ENCODE measurements around the gene GABRG3. TPM values are rescaled to one million over a fixed set of nuclear protein-coding genes. Genes with fewer than 3 reads are reported as not detected.

Gene GABRG3
- total RNA-seq, 1 experiment from 2014 or later: 0.15 TPM

DNA sequence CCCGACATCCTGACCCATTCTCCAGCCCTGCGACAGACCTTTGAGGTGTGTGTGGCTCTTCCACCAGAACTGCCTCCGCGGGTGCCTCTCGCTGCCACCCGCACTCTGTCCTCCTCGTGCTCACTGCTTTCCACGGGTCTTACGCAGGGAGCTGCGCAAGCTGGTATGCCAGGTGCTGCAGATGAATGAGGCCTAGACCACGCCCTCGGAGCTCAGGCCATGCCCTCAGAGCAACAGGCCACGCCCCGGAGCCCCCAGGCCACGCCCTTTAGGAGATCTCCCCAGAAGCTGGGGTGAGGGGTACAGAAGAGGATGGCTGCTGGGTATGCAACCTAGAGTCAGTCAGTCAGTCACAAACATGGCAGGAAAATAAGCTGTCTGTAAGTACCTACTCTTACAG, 300.3 kb downstream of the GABRG3 start:
- H3K4me1 ChIP-seq (ENCODE audit: insufficient read depth, low read length): peaks cover 7% of the 10 kb centered on the region; the same call in 1 of the 2 replicates
- no peak overlapping the region for H3T11ph ChIP-seq (ENCODE audit: low read length)
- H3K23ac ChIP-seq (ENCODE audit: insufficient read length, low read depth, low read length): no peak overlapping the region
- no peaks in the 10 kb centered on the region for H3K23me2 ChIP-seq (ENCODE audit: insufficient read length, low read depth, low read length, poor library complexity, severe bottlenecking)
- Mint-ChIP-seq H3K9me3 (peaks cover 7 to 9% of the 10 kb centered on the region in 2 experiments), H3K27me3 (ENCODE audit: low read depth) (no peaks in the 10 kb centered on the region), H3K4me1 (peaks cover 16 to 19% of the 10 kb centered on the region in 2 experiments), H3K36me3 (ENCODE audit: insufficient read depth in 1 of 3, low read depth in 3 of 3) (peaks cover 2 to 8% (median 4%) of the 10 kb centered on the region in 3 experiments; a peak in 4 of 7 replicates), H3K4me3 (no peak overlapping the region), H3K27ac (no peak overlapping the region)
- H4K8ac ChIP-seq (replicated peaks; ENCODE audit: insufficient read length, low read depth, low read length): no peak overlapping the region
- H2BK120ac ChIP-seq (ENCODE audit: low read depth, low read length, poor library complexity, severe bottlenecking): no peak overlapping the region
- H3K4ac ChIP-seq (ENCODE audit: low read depth, low read length): no peak overlapping the region
- H3K4me2 ChIP-seq (ENCODE audit: insufficient read depth, insufficient read length, low read length): no peak overlapping the region
- TF ChIP-seq, protein P1, sequence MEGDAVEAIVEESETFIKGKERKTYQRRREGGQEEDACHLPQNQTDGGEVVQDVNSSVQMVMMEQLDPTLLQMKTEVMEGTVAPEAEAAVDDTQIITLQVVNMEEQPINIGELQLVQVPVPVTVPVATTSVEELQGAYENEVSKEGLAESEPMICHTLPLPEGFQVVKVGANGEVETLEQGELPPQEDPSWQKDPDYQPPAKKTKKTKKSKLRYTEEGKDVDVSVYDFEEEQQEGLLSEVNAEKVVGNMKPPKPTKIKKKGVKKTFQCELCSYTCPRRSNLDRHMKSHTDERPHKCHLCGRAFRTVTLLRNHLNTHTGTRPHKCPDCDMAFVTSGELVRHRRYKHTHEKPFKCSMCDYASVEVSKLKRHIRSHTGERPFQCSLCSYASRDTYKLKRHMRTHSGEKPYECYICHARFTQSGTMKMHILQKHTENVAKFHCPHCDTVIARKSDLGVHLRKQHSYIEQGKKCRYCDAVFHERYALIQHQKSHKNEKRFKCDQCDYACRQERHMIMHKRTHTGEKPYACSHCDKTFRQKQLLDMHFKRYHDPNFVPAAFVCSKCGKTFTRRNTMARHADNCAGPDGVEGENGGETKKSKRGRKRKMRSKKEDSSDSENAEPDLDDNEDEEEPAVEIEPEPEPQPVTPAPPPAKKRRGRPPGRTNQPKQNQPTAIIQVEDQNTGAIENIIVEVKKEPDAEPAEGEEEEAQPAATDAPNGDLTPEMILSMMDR (conservative IDR thresholded peaks at IDR 0.05): no peak
- no peaks in the 10 kb centered on the region for H3K9me3 ChIP-seq (ENCODE audit: control insufficient read depth, low read depth, low read length)
- H3K9ac ChIP-seq (ENCODE audit: extremely low read depth, insufficient read length, low read length): no peak overlapping the region
- H2BK5ac ChIP-seq (ENCODE audit: insufficient read length, low read length): no peak overlapping the region
- H4K91ac ChIP-seq (ENCODE audit: insufficient read length, low read depth, low read length): no peak overlapping the region
- no peak overlapping the region for H2AFZ ChIP-seq (ENCODE audit: low read length)
- WGBS (ENCODE audit: extremely low coverage, insufficient read length, low lambda C conversion rate): no CpG with 5 or more reads among the region's 15 CpGs
- no peak overlapping the region for H2BK20ac ChIP-seq (ENCODE audit: low read depth, low read length, poor library complexity, severe bottlenecking)
- no peak overlapping the region for H3K18ac ChIP-seq (ENCODE audit: insufficient read length, low read depth, low read length)
- no peaks in the 10 kb centered on the region for H3K27me3 ChIP-seq (ENCODE audit: insufficient read depth, low read length)
- H2AK5ac ChIP-seq (ENCODE audit: insufficient read length, low read length): no peak overlapping the region
- H3K14ac ChIP-seq (ENCODE audit: insufficient read depth, low read length): no peak overlapping the region; the same call in 1 of the 2 replicates
- H3K27ac ChIP-seq (ENCODE audit: insufficient read length, low read depth, low read length): no peak overlapping the region
- H3K56ac ChIP-seq (ENCODE audit: insufficient read length, low read depth, low read length): no peak overlapping the region
- no peak overlapping the region for H4K5ac ChIP-seq (ENCODE audit: insufficient read length, low read depth, low read length)
- DNase-seq: peak; percentile 54
- no peaks in the 10 kb centered on the region for H4K20me1 ChIP-seq (ENCODE audit: control insufficient read depth, insufficient read depth, insufficient read length)
- H2BK15ac ChIP-seq (ENCODE audit: low read depth, low read length): no peak overlapping the region
- no peak overlapping the region for H2BK12ac ChIP-seq (ENCODE audit: insufficient read length, low read depth, low read length)
- no peaks in the 10 kb centered on the region for H3K79me1 ChIP-seq (ENCODE audit: insufficient read depth, low read depth, low read length, poor library complexity, severe bottlenecking)
- H3K79me2 ChIP-seq (ENCODE audit: insufficient read depth, low read length): no peaks in the 10 kb centered on the region
